ENCODE measurements around the gene ARHGEF1.

DNA sequence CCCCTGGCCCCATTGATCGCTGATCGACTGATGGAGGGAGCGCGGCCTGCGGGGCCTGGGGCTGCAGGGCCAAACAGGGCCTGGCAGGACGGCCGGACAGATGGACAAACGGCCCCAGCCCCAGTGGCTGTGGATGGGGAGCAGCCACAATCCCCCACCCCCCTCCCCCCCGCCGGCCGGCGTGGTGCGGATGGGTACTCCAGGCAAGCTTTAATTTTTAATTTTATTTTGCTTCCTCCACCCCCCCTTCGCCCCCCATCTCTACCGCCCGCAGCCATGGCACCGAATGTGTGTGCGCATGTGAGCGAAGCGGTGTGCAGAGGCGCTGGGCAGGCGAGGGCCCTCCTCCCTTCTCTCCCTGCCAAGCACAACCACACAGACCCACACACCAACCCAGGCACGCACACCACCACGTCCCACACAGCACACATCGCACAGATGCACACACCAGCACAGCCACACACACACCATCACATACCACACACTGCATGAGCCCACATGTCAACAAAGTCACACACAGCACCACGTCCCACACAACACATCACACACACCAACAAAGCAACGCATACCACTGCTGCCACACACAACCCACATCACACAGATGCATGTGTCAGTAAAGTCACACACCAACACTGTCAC, 32.9 kb downstream of the ARHGEF1 start:
- TF ChIP-seq, protein P1, sequence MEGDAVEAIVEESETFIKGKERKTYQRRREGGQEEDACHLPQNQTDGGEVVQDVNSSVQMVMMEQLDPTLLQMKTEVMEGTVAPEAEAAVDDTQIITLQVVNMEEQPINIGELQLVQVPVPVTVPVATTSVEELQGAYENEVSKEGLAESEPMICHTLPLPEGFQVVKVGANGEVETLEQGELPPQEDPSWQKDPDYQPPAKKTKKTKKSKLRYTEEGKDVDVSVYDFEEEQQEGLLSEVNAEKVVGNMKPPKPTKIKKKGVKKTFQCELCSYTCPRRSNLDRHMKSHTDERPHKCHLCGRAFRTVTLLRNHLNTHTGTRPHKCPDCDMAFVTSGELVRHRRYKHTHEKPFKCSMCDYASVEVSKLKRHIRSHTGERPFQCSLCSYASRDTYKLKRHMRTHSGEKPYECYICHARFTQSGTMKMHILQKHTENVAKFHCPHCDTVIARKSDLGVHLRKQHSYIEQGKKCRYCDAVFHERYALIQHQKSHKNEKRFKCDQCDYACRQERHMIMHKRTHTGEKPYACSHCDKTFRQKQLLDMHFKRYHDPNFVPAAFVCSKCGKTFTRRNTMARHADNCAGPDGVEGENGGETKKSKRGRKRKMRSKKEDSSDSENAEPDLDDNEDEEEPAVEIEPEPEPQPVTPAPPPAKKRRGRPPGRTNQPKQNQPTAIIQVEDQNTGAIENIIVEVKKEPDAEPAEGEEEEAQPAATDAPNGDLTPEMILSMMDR (conservative IDR thresholded peaks at IDR 0.05 in 1 of 2, IDR thresholded peaks at IDR 0.05 in 1 of 2; ENCODE audit: extremely low read depth in 1 of 2, insufficient read depth in 1 of 2, low read depth in 1 of 2, low read length in 2 of 2) = no peak
- peak; percentile 68 for TF ChIP-seq EZH2 (IDR thresholded peaks at IDR 0.05; ENCODE audit: borderline replicate concordance, low read length)
